ENCODE data around the gene IL12RB2.

IL12RB2 gene

GRCh38 chr1:67307251-67308060, at the start of gene IL12RB2:
Gene IL12RB2, plus strand, starts transcription at chr1:67307873. Its CDS starts 12,496 bp downstream, at chr1:67320369.
- no peak within 1 kb of the TSS for H3K9ac ChIP-seq (ENCODE audit: low read length)
- no peak within 1 kb of the TSS for H3K4me3 ChIP-seq (ENCODE audit: low read length)
- H3K36me3 ChIP-seq (ENCODE audit: control insufficient read depth, insufficient read depth, low read length) = no peaks in the 10 kb centered on the region
- H3K4me1 ChIP-seq (ENCODE audit: control insufficient read depth, insufficient read depth, low read length) = no peaks in the 10 kb centered on the region
- H3K27me3 ChIP-seq (ENCODE audit: control insufficient read depth, insufficient read depth, low read length) = peaks cover 15% of the 10 kb centered on the region
- H3K9me3 ChIP-seq (ENCODE audit: control insufficient read depth, low read length) = no peaks in the 10 kb centered on the region

- H3K4me3 ChIP-seq (ENCODE audit: low read length) = no peak overlapping the region
- no peaks in the 10 kb centered on the region for H3K9me3 ChIP-seq (ENCODE audit: control insufficient read depth, low read length)
- no peak overlapping the region for H3K9ac ChIP-seq (ENCODE audit: low read length)
- H3K36me3 ChIP-seq (ENCODE audit: control insufficient read depth, insufficient read depth, low read length) = no peaks in the 10 kb centered on the region
- H3K4me1 ChIP-seq (ENCODE audit: control insufficient read depth, insufficient read depth, low read length) = no peaks in the 10 kb centered on the region
- no peaks in the 10 kb centered on the region for H3K27me3 ChIP-seq (ENCODE audit: control insufficient read depth, insufficient read depth, low read length)
These were observed 46.0 kb upstream of the IL12RB2 start for GRCh38 chr1:67261680-67262079.

- Histone ChIP-seq H3K27me3 (ENCODE audit: control insufficient read depth, insufficient read depth, low read length) (no peaks in the 10 kb centered on the region), H3K36me3 (ENCODE audit: control insufficient read depth, insufficient read depth, low read length) (no peaks in the 10 kb centered on the region), H3K9me3 (ENCODE audit: control insufficient read depth, low read length) (no peaks in the 10 kb centered on the region), H3K9ac (ENCODE audit: low read length) (no peak overlapping the region), H3K4me3 (ENCODE audit: low read length) (no peak overlapping the region), H3K4me1 (ENCODE audit: control insufficient read depth, insufficient read depth, low read length) (no peaks in the 10 kb centered on the region)
These were observed 44.9 kb upstream of the IL12RB2 start for GRCh38 chr1:67262735-67263134.

GRCh38 chr1:67264152-67264551, 43.5 kb upstream of the IL12RB2 start:
- Histone ChIP-seq H3K27me3 (ENCODE audit: control insufficient read depth, insufficient read depth, low read length) (no peaks in the 10 kb centered on the region), H3K9me3 (ENCODE audit: control insufficient read depth, low read length) (no peaks in the 10 kb centered on the region), H3K4me1 (ENCODE audit: control insufficient read depth, insufficient read depth, low read length) (no peaks in the 10 kb centered on the region), H3K4me3 (ENCODE audit: low read length) (no peak overlapping the region), H3K36me3 (ENCODE audit: control insufficient read depth, insufficient read depth, low read length) (no peaks in the 10 kb centered on the region), H3K9ac (ENCODE audit: low read length) (no peak overlapping the region)

GRCh38 chr1:67264899-67265298, 42.8 kb upstream of the IL12RB2 start:
- no peaks in the 10 kb centered on the region for H3K36me3 ChIP-seq (ENCODE audit: control insufficient read depth, insufficient read depth, low read length)

GRCh38 chr1:67269061-67269460, 38.6 kb upstream of the IL12RB2 start:
- H3K36me3 ChIP-seq (ENCODE audit: control insufficient read depth, insufficient read depth, low read length) = no peaks in the 10 kb centered on the region
- H3K4me1 ChIP-seq (ENCODE audit: control insufficient read depth, insufficient read depth, low read length) = no peaks in the 10 kb centered on the region
- H3K27me3 ChIP-seq (ENCODE audit: control insufficient read depth, insufficient read depth, low read length) = no peaks in the 10 kb centered on the region
- no peaks in the 10 kb centered on the region for H3K9me3 ChIP-seq (ENCODE audit: control insufficient read depth, low read length)
- no peak overlapping the region for H3K4me3 ChIP-seq (ENCODE audit: low read length)
- no peak overlapping the region for H3K9ac ChIP-seq (ENCODE audit: low read length)

More at GRCh38 chr1:67264899-67265298, 42.8 kb upstream of the IL12RB2 start:
- Histone ChIP-seq H3K4me1 (ENCODE audit: control insufficient read depth, insufficient read depth, low read length) (no peaks in the 10 kb centered on the region), H3K27me3 (ENCODE audit: control insufficient read depth, insufficient read depth, low read length) (no peaks in the 10 kb centered on the region), H3K9me3 (ENCODE audit: control insufficient read depth, low read length) (no peaks in the 10 kb centered on the region), H3K4me3 (ENCODE audit: low read length) (no peak overlapping the region), H3K9ac (ENCODE audit: low read length) (no peak overlapping the region)

GRCh38 chr1:67270541-67270940, 37.1 kb upstream of the IL12RB2 start:
- no peaks in the 10 kb centered on the region for H3K4me1 ChIP-seq (ENCODE audit: control insufficient read depth, insufficient read depth, low read length)
- no peak overlapping the region for H3K9ac ChIP-seq (ENCODE audit: low read length)
- H3K4me3 ChIP-seq (ENCODE audit: low read length) = no peak overlapping the region
- H3K36me3 ChIP-seq (ENCODE audit: control insufficient read depth, insufficient read depth, low read length) = no peaks in the 10 kb centered on the region
- no peaks in the 10 kb centered on the region for H3K27me3 ChIP-seq (ENCODE audit: control insufficient read depth, insufficient read depth, low read length)
- no peaks in the 10 kb centered on the region for H3K9me3 ChIP-seq (ENCODE audit: control insufficient read depth, low read length)

GRCh38 chr1:67273591-67273990, 34.1 kb upstream of the IL12RB2 start:
- no peak overlapping the region for H3K4me3 ChIP-seq (ENCODE audit: low read length)
- no peaks in the 10 kb centered on the region for H3K27me3 ChIP-seq (ENCODE audit: control insufficient read depth, insufficient read depth, low read length)
- H3K4me1 ChIP-seq (ENCODE audit: control insufficient read depth, insufficient read depth, low read length) = no peaks in the 10 kb centered on the region
- no peaks in the 10 kb centered on the region for H3K36me3 ChIP-seq (ENCODE audit: control insufficient read depth, insufficient read depth, low read length)
- no peak overlapping the region for H3K9ac ChIP-seq (ENCODE audit: low read length)
- no peaks in the 10 kb centered on the region for H3K9me3 ChIP-seq (ENCODE audit: control insufficient read depth, low read length)

- H3K4me3 ChIP-seq (ENCODE audit: low read length) = no peak overlapping the region
- no peaks in the 10 kb centered on the region for H3K27me3 ChIP-seq (ENCODE audit: control insufficient read depth, insufficient read depth, low read length)
- no peak overlapping the region for H3K9ac ChIP-seq (ENCODE audit: low read length)
- no peaks in the 10 kb centered on the region for H3K4me1 ChIP-seq (ENCODE audit: control insufficient read depth, insufficient read depth, low read length)
- H3K9me3 ChIP-seq (ENCODE audit: control insufficient read depth, low read length) = no peaks in the 10 kb centered on the region
- H3K36me3 ChIP-seq (ENCODE audit: control insufficient read depth, insufficient read depth, low read length) = no peaks in the 10 kb centered on the region
These were observed 32.9 kb upstream of the IL12RB2 start for GRCh38 chr1:67274623-67275325.

- no peaks in the 10 kb centered on the region for H3K27me3 ChIP-seq (ENCODE audit: control insufficient read depth, insufficient read depth, low read length)
- H3K36me3 ChIP-seq (ENCODE audit: control insufficient read depth, insufficient read depth, low read length) = no peaks in the 10 kb centered on the region
- H3K4me1 ChIP-seq (ENCODE audit: control insufficient read depth, insufficient read depth, low read length) = no peaks in the 10 kb centered on the region
- H3K9me3 ChIP-seq (ENCODE audit: control insufficient read depth, low read length) = no peaks in the 10 kb centered on the region
- H3K4me3 ChIP-seq (ENCODE audit: low read length) = no peak overlapping the region
- no peak overlapping the region for H3K9ac ChIP-seq (ENCODE audit: low read length)
These were observed 27.0 kb upstream of the IL12RB2 start for GRCh38 chr1:67280696-67281095.

- H3K4me3 ChIP-seq (ENCODE audit: low read length) = no peak overlapping the region
These were observed 26.4 kb upstream of the IL12RB2 start for GRCh38 chr1:67281244-67281643.

GRCh38 chr1:67285780-67286488, 21.7 kb upstream of the IL12RB2 start:
- Histone ChIP-seq H3K4me3 (ENCODE audit: low read length) (no peak overlapping the region), H3K27me3 (ENCODE audit: control insufficient read depth, insufficient read depth, low read length) (no peaks in the 10 kb centered on the region), H3K4me1 (ENCODE audit: control insufficient read depth, insufficient read depth, low read length) (no peaks in the 10 kb centered on the region), H3K9ac (ENCODE audit: low read length) (no peak overlapping the region), H3K36me3 (ENCODE audit: control insufficient read depth, insufficient read depth, low read length) (no peaks in the 10 kb centered on the region), H3K9me3 (ENCODE audit: control insufficient read depth, low read length) (no peaks in the 10 kb centered on the region)

More at GRCh38 chr1:67281244-67281643, 26.4 kb upstream of the IL12RB2 start:
- no peak overlapping the region for H3K9ac ChIP-seq (ENCODE audit: low read length)
- H3K27me3 ChIP-seq (ENCODE audit: control insufficient read depth, insufficient read depth, low read length) = no peaks in the 10 kb centered on the region
- H3K4me1 ChIP-seq (ENCODE audit: control insufficient read depth, insufficient read depth, low read length) = no peaks in the 10 kb centered on the region
- no peaks in the 10 kb centered on the region for H3K9me3 ChIP-seq (ENCODE audit: control insufficient read depth, low read length)
- H3K36me3 ChIP-seq (ENCODE audit: control insufficient read depth, insufficient read depth, low read length) = no peaks in the 10 kb centered on the region

Measured in mucosa of stomach (tissue), 1 donor.